Smooth muscle cell (in vitro differentiated cells): Measurements from ENCODE around the gene NAA10. TPM values are rescaled to one million over a fixed set of nuclear protein-coding genes. Genes with fewer than 3 reads are reported as not detected.

ENCODE experiments used
- DNase-seq: peaks from one replicate; lab custom pipeline; 2025; ENCODE audit not compliant: unreplicated experiment; lab: John Stamatoyannopoulos, UW
- H2AFZ ChIP-seq: fragments of 200-600 bp; sonication (generic); 2 replicates; pipeline ENCODE4 v1.6.0; 2016; ENCODE audit warnings: antibody characterized with exemption, low read depth, mild to moderate bottlenecking
- H3F3A ChIP-seq: fragments of 200-600 bp; sonication (generic); 2 replicates; pipeline ENCODE4 v1.6.0; 2017; ENCODE audit warnings: antibody characterized with exemption, low read depth
- H3K27ac ChIP-seq: fragments of 200-600 bp; sonication (generic); 2 replicates; pipeline ENCODE4 v1.5.1; 2016; ENCODE audit warnings: low read depth, mild to moderate bottlenecking
- H3K27me3 ChIP-seq: fragments of 200-600 bp; sonication (generic); 2 replicates; pipeline ENCODE4 v1.6.1; 2016; ENCODE audit warnings: low read depth, mild to moderate bottlenecking
- H3K36me3 ChIP-seq: fragments of 200-600 bp; sonication (generic); 2 replicates; pipeline ENCODE4 v1.5.1; 2016; ENCODE audit warnings: low read depth
- H3K4me1 ChIP-seq: fragments of 200-600 bp; sonication (generic); 2 replicates; pipeline ENCODE4 v1.5.1; 2016; ENCODE audit warnings: low read depth
- H3K4me2 ChIP-seq: fragments of 200-600 bp; sonication (generic); 2 replicates; pipeline ENCODE4 v1.6.0; 2016; ENCODE audit warnings: mild to moderate bottlenecking
- H3K4me3 ChIP-seq: fragments of 200-600 bp; sonication (generic); 2 replicates; pipeline ENCODE4 v1.5.1; 2016; ENCODE audit warnings: mild to moderate bottlenecking
- H3K79me2 ChIP-seq: fragments of 200-600 bp; sonication (generic); 2 replicates; pipeline ENCODE4 v1.6.0; 2016; ENCODE audit warnings: low read depth, mild to moderate bottlenecking
- H3K9ac ChIP-seq: fragments of 200-600 bp; sonication (generic); 2 replicates; pipeline ENCODE4 v1.6.0; 2016; ENCODE audit warnings: low read depth
- H3K9me3 ChIP-seq: fragments of 200-600 bp; sonication (generic); replicated peaks from 2 replicates; pipeline ENCODE4 v1.5.1; 2016; ENCODE audit warnings: low read depth
- H4K20me1 ChIP-seq: fragments of 200-600 bp; sonication (generic); 2 replicates; pipeline ENCODE4 v1.6.0; 2016; ENCODE audit warnings: low read depth
- CTCF ChIP-seq: fragments of 200-600 bp; sonication (generic); IDR thresholded peaks from 2 replicates; pipeline ENCODE4 v1.5.1; 2017; ENCODE audit warnings: borderline replicate concordance, mild to moderate bottlenecking, antibody characterized with exemption; ENCODE audit not compliant: insufficient read depth, poor library complexity, severe bottlenecking
- WGBS: methylation state at CpG from one replicate; pipeline ENCODE4 v1.1.7; 2016; ENCODE audit warnings: low lambda C conversion rate; 5-methylcytosine and 5-hydroxymethylcytosine counted together
- polyA plus RNA-seq: library from polyadenylated mRNA; unstranded; fragments of >200 nt; fragmentation: Nextera tagmentation; extraction: Ambion mirVana; gene quantifications from 2 replicates; pipeline ENCODE4 v1.2.1, GENCODE V29; 2016
- total RNA-seq: library from RNA; depleted of rRNA; stranded (reverse); fragments of >200 nt; gene quantifications from 2 replicates; pipeline ENCODE4 v1.2.3, GENCODE V29; 2014

Gene NAA10
- total and polyA plus RNA-seq, 2 experiments from 2014 or later, result 81.2 to 124 TPM

- DNase-seq, result no peak
- no peak overlapping the region for H3K4me3 ChIP-seq
- no peaks in the 10 kb centered on the region for H3K36me3 ChIP-seq
- no peak overlapping the region for H2AFZ ChIP-seq
- H4K20me1 ChIP-seq, result peaks cover 11% of the 10 kb centered on the region
- H3K4me1 ChIP-seq, result no peaks in the 10 kb centered on the region
- H3K27ac ChIP-seq, result no peak overlapping the region
- H3K4me2 ChIP-seq, result no peak overlapping the region
- no peaks in the 10 kb centered on the region for H3K79me2 ChIP-seq
- H3K9ac ChIP-seq, result no peak overlapping the region
- no peak for TF ChIP-seq CTCF
- H3K27me3 ChIP-seq, result no peaks in the 10 kb centered on the region
- no peaks in the 10 kb centered on the region for H3K9me3 ChIP-seq
- no peaks in the 10 kb centered on the region for H3F3A ChIP-seq
- WGBS, result 89% methylated on average over 17 of the region's 17 CpGs
Measured at GRCh38 chrX:153957224-153957623, 22.4 kb upstream of the NAA10 start.

GRCh38 chrX:153956044-153956907 is 21.4 kb upstream of the NAA10 start:
- WGBS, result 87% methylated on average over 32 of the region's 35 CpGs
- Histone ChIP-seq H3F3A (no peaks in the 10 kb centered on the region), H3K79me2 (no peaks in the 10 kb centered on the region), H3K4me1 (no peaks in the 10 kb centered on the region), H3K4me2 (no peak overlapping the region), H3K36me3 (no peaks in the 10 kb centered on the region), H3K9ac (no peak overlapping the region), H3K4me3 (no peak overlapping the region), H3K9me3 (no peaks in the 10 kb centered on the region), H4K20me1 (peaks cover 5% of the 10 kb centered on the region), H3K27ac (no peak overlapping the region), H3K27me3 (no peaks in the 10 kb centered on the region), H2AFZ (no peak overlapping the region)
- TF ChIP-seq CTCF, result no peak
- no peak for DNase-seq

GRCh38 chrX:153955228-153955732 is 20.4 kb upstream of the NAA10 start:
- 88% methylated on average over 12 of the region's 12 CpGs for WGBS
- Histone ChIP-seq H3K4me2 (no peak overlapping the region), H3K4me1 (no peaks in the 10 kb centered on the region), H4K20me1 (peaks cover 5% of the 10 kb centered on the region), H3K36me3 (no peaks in the 10 kb centered on the region), H3K4me3 (no peak overlapping the region), H3K9me3 (no peaks in the 10 kb centered on the region), H2AFZ (no peak overlapping the region), H3K9ac (no peak overlapping the region), H3K27me3 (no peaks in the 10 kb centered on the region), H3K27ac (no peak overlapping the region), H3F3A (no peaks in the 10 kb centered on the region), H3K79me2 (no peaks in the 10 kb centered on the region)
- DNase-seq, result no peak
- TF ChIP-seq CTCF, result no peak
